Measurements from ENCODE around the gene TAC4. TPM values are rescaled to one million over a fixed set of nuclear protein-coding genes. Genes with fewer than 3 reads are reported as not detected.

TAC4 gene
- total and polyA plus RNA-seq, 2 experiments from 2014 or later, result 0.78 TPM; not detected in 1

- H3K4me3 ChIP-seq, result no peak overlapping the region
- no peaks in the 10 kb centered on the region for H3K36me3 ChIP-seq
- no peak overlapping the region for H3K27ac ChIP-seq
- H3K9me3 ChIP-seq (ENCODE audit: low read depth), result no peaks in the 10 kb centered on the region
- no peak for DNase-seq (ENCODE audit: low read depth in 1 of 2, low spot score in 1 of 2)
- no peaks in the 10 kb centered on the region for H3K27me3 ChIP-seq
- H3K4me1 ChIP-seq (ENCODE audit: low read depth), result peaks cover 13% of the 10 kb centered on the region
- TF ChIP-seq CTCF (IDR thresholded peaks at IDR 0.05; ENCODE audit: low read depth, low read length), result no peak
Measured at GRCh38 chr17:49858796-49859195, 10.9 kb upstream of the TAC4 start.

DNA sequence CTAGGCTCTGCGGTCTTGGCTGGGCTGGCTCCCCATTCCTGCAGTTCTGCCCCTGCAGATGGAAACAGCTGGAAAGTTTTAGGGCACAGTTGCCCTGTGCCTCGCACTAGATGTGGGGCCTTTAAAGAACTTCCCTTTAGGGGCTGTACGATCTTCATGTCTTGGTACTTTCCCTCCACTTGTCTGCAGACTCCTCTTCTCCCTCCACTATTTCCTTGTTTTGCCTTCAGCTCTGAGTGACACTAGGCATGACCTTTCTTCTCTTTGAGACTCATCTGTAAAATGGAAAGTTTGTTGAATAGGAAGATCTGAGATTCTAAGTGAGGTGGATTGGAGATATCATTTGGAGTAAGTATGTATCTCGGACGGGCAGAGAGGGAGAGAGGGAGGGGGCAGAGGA, 6.3 kb upstream of the TAC4 start:
- no peaks in the 10 kb centered on the region for H3K9me3 ChIP-seq (ENCODE audit: low read depth)
- no peaks in the 10 kb centered on the region for H3K4me1 ChIP-seq (ENCODE audit: low read depth)
- H3K36me3 ChIP-seq, result no peaks in the 10 kb centered on the region
- DNase-seq (ENCODE audit: low read depth in 1 of 2, low spot score in 1 of 2), result no peak
- no peak overlapping the region for H3K4me3 ChIP-seq
- H3K27me3 ChIP-seq, result peaks cover 20% of the 10 kb centered on the region
- no peak for TF ChIP-seq CTCF (IDR thresholded peaks at IDR 0.05; ENCODE audit: low read depth, low read length)
- no peak overlapping the region for H3K27ac ChIP-seq

DNA sequence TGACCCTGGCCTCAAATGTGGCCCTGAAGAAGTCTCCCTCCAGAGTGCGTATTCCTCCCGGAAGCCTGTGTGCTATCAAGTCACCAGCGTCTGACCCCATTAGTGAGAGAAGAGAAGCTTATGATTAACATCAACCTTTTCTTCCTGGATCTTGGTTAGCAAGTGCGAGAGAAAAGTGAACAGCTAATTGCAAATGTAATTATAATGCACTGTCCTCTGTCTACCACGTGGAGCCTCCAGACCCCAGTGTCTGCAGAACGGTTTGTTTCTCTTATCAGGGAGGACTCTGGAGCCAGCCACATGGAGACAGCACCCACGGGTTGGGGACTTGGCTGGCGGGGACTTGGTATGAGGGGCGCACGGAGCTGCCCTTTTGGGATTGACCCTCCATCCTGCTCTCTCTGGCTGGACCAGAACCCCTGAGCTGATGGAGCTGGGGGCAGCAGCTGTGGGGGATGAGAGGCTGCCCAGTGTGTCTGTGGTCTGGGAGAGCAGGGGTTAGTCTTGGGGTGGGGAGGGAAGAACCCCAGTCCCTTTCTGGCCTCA, 5.7 kb upstream of the TAC4 start:
- Histone ChIP-seq H3K27me3 (peaks cover 20% of the 10 kb centered on the region), H3K4me3 (no peak overlapping the region), H3K36me3 (no peaks in the 10 kb centered on the region), H3K9me3 (ENCODE audit: low read depth) (no peaks in the 10 kb centered on the region), H3K27ac (no peak overlapping the region), H3K4me1 (ENCODE audit: low read depth) (no peaks in the 10 kb centered on the region)
- TF ChIP-seq CTCF (IDR thresholded peaks at IDR 0.05; ENCODE audit: low read depth, low read length), result no peak
- no peak for DNase-seq (ENCODE audit: low read depth in 1 of 2, low spot score in 1 of 2)

DNA sequence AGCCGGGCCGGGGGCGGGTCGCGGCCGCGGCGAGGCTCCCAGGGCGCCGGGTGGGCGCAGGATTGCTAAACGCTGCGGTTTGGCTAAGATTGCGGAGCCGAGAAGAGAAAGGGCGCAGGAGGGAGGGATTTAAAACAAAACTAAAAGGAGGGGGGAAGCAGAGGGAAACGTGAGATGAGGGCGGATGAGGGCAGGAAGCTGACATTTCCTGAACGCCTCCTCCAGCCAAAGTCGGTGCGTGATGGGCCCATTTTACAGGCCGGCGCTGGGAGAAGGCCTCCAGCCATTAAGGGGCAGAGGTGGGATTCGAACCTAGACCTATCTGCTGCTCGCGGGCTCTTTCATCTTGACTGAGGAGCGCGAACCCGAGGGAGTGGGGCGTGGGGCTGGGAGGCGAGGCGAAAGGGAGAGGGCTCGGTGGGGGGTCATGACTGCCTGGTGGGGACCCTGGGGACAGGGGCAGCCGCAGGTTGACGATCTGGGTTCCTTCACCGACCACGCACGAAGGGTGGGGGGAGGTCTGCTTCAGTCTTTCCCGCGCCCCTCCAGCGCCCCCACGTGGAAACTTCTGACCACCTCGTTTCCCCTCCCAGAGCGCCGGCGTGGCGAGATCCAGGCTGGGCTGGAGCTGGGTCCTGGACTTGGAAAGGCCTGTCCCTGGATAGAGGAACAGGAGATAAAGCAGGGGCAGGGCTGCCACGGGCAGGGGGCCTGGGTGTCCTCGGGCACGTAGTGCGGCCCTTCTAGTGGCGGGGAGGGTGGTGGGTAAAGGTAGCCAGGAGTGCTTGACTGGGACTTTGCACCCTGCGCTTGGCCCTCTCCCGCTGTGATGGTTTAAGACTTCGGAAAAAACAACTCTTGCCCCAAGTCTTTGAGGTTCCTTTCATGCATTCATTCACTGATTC, 3.8 kb upstream of the TAC4 start:
- peak; percentile 86 to 89 for DNase-seq (ENCODE audit: low read depth in 1 of 2, low spot score in 1 of 2)
- no peaks in the 10 kb centered on the region for H3K9me3 ChIP-seq (ENCODE audit: low read depth)
- H3K4me3 ChIP-seq, result peak overlapping the region; percentile 35
- TF ChIP-seq CTCF (IDR thresholded peaks at IDR 0.05; ENCODE audit: low read depth, low read length), result peak; percentile 74
- H3K4me1 ChIP-seq (ENCODE audit: low read depth), result no peaks in the 10 kb centered on the region
- no peak overlapping the region for H3K27ac ChIP-seq
- peaks cover 20% of the 10 kb centered on the region for H3K27me3 ChIP-seq
- no peaks in the 10 kb centered on the region for H3K36me3 ChIP-seq

GRCh38 chr17:49850772-49851386, 3.0 kb upstream of the TAC4 start:
- H3K27me3 ChIP-seq, result peaks cover 20% of the 10 kb centered on the region
- no peaks in the 10 kb centered on the region for H3K36me3 ChIP-seq
- H3K4me1 ChIP-seq (ENCODE audit: low read depth), result peaks cover 2% of the 10 kb centered on the region
- H3K4me3 ChIP-seq, result peak overlapping the region; percentile 35
- H3K27ac ChIP-seq, result no peak overlapping the region
- no peak for TF ChIP-seq CTCF (IDR thresholded peaks at IDR 0.05; ENCODE audit: low read depth, low read length)
- no peaks in the 10 kb centered on the region for H3K9me3 ChIP-seq (ENCODE audit: low read depth)
- DNase-seq (ENCODE audit: low read depth in 1 of 2, low spot score in 1 of 2), result peak; percentile 22 to 37

Data from cardiac muscle cell (in vitro differentiated cells and primary cell).